NCI-H2107 (cell line): Measurements from ENCODE around the gene NSF.
"Not testable (repeated sequence)": the region's sequence is repeated elsewhere in the genome, so short reads cannot be mapped to it uniquely, and the experiment has no call there.

Experiments
- DNase-seq: peaks from one replicate; lab custom pipeline; 2025; lab: John Stamatoyannopoulos, UW

Gene NSF

GRCh38 chr17:46756081-46756735 lies 165.7 kb downstream of the NSF start:
- DNase-seq, result no peak

- no peak for DNase-seq
These were observed 166.4 kb downstream of the NSF start for GRCh38 chr17:46756861-46757260.

DNA sequence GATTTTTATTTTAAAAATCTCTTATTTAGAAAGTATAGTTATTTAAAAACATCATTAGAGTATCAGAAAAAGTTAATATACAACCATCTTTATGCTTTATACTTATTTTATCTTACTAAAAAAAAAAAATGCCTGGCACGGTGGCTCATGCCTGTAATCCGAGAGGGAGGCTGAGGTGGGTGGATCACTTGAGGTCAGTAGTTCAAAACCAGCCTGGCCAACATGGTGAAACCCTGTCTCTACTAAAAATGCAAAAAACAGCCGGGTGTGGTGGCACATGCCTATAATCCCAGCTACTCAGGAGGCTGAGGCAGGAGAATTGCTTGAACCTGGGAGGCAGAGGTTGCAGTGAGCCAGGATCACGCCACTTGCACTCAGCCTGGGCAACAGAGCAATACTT lies 167.1 kb downstream of the NSF start:
- not testable (repeated sequence) for DNase-seq

GRCh38 chr17:46758614-46759013 lies 168.1 kb downstream of the NSF start:
- DNase-seq, result no peak

DNA sequence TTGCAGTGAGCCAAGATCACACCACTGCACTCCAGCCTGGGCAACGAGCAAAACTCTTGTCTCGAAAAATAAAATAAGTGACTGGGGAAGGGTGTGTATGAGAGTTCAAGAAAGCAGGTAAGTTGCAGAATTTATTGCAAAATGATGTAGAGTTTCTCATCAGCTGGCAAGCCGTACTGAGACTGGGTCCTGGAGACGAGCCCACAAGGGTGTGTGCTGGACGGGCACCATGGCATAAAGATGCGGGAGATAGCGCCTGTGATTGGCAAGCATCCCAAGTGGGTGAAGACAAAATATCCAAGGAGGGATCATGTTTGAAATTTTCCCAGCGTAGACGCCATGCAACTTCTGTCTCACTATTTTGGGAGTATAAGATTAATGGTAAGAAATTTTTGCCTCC lies 168.7 kb downstream of the NSF start:
- no peak for DNase-seq

GRCh38 chr17:46763416-46763815 lies 172.9 kb downstream of the NSF start:
- DNase-seq, result no peak

DNA sequence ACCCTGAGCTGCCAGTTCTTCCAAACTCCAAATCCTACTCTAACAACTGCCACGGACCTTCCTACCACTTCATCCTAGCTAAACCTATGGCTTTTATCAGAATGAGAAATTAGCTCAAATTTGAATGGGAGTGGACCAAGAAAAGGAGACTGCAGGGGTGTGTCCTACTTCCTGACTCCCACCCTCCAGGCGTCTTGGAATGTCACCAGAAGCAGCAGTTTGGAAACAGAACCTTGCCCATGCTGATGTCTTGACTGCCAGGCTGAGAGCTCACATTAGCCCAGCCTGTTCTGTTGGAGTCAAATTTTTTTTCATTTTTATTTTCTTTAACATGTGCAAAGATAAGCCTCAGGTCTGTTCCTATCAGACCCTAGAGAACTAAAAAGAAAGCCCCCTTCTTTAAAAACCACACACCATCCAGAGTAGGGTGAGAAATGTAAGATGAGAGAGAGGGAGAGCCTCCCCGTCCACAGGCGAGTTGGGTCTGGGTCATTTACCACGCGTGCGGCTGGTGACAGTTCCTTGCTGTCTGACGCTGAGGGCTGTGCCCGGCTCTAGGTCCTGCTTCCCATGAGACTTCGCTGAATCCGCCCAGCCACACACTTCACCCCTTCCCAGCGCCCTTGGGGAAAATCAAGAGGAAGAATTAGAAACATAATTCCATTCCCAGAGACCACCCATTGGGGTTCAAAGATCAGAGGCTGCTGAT lies 173.7 kb downstream of the NSF start:
- DNase-seq, result no peak

DNA sequence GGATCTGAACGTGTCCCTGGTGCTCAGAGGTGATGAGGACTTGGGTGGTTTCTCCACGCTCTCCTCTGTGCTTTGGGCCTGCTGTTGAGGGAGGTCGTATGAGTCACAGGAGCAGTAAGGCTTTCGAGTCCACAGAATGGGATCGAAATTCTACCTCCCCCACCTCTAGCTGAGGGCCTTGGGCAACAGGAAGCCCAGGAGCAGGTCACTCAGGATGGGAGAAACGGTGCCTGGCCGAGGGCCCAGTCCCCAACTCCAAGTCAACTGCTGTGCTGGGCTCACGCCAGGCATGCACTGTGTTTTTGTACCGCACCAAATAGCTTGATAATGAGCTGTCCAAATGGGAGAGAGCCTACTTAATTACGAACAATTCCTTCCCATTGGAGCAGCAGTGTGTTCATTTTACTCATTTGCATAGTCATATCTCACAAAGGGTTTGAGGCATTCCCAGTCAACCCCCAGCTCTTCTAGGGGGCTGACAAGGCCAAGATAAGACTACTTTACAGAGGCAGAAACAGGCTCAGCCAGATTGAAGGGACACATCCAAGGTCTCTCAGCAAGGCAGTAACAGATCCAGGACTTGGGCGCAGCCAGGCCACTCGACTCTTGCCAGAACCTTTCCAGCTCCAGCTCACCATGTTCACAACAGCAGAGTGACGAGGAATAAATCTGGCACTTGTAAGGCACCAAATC lies 174.4 kb downstream of the NSF start:
- DNase-seq, result no peak

DNA sequence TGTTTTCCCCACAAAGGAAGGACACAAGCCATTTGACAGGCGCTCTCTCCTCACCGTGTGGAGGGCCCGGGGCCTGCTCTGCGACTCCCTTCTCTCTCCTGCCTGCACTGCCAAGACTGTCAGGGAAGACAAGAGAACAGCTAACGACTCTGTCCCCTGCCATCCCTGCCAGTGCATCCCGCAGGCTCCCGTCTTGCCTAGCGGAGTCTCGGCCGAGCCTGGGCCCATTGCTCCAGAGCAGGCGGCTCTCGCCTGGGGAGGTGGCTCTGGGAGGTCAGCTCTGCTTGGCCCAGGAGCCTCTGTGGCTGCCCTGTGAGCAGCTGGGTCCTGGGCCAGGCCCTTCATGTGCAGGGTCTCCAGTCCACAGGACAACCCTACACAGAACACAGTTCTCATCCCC lies 175.0 kb downstream of the NSF start:
- DNase-seq, result no peak

- DNase-seq, result no peak
These were observed 176.3 kb downstream of the NSF start for GRCh38 chr17:46766493-46767491.

- no peak for DNase-seq
These were observed 178.0 kb downstream of the NSF start for GRCh38 chr17:46768540-46768870.

DNA sequence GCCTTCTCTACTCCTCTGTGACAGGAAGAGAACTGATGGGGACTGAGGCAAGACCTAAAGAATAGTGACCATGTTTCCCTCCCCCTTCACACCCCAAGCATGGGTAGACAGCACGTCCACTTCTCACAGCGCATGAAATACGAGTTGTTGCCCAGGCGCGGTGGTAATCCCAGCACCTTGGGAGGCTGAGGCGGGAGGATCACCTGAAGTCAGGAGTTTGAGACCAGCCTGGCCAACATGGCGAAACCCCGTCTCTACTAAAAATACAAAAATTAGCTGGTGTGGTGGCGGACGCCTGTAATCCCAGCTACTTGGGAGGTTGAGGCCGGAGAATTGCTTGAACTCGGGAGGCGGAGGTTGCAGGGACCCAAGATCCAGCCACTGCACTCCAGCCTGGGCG lies 178.4 kb downstream of the NSF start:
- DNase-seq, result not testable (repeated sequence)

GRCh38 chr17:46769531-46770438 lies 179.3 kb downstream of the NSF start:
- DNase-seq, result no peak

DNA sequence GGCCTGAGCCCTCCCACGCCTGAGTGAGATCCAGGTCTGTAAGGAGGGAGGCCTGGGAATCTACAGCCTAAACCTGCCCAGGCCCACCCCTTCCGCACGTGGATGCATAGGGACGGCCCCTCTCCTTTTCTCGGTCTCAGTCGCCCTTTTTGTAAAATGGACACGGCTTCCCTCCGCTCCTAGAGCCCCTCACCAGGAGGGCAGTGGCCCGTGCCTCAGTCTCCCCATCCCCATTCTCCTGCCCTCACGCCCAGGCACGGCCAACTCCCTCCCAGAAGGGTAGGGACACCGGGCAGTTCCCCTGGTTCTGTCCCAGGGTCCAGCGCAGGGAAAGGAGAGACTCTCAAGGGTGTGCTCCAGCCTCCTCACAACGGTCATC lies 180.0 kb downstream of the NSF start:
- no peak for DNase-seq

DNA sequence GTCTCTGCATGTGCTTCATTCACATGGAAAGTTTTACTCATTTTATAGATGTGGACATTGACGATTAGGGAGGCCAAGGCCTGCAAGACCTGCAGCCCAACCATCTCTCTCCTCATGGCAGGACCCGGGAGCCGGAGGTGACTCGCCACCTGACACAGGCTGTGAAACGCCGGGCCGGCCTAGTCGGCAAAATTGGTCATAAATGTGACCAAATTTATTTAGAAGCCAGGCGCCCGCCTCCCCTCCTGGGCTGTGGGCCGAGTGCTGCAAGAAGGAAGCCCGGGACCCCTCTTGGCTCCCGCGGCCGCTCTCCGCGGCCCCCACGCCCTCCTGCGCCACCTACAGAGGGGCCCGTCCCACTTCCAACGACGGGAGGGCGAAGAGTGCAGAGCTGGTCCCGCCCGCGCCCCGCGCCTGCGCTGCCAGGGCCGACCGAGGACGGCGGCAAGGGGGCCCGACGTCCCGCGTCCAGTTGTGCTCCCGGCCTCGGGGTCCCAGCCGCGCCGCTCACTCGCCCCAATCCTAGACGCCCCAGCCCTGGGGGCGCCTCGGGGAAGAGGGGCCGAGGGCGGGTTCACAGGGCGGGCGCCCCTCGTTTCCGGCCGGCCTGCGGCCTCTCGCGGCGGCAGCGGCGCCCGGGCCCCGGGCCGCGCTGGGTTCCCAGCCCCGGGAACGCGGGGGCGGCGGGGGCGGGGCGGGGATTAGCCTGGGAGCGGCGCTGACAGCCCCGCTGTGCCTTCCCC lies 180.5 kb downstream of the NSF start:
- no peak for DNase-seq

DNA sequence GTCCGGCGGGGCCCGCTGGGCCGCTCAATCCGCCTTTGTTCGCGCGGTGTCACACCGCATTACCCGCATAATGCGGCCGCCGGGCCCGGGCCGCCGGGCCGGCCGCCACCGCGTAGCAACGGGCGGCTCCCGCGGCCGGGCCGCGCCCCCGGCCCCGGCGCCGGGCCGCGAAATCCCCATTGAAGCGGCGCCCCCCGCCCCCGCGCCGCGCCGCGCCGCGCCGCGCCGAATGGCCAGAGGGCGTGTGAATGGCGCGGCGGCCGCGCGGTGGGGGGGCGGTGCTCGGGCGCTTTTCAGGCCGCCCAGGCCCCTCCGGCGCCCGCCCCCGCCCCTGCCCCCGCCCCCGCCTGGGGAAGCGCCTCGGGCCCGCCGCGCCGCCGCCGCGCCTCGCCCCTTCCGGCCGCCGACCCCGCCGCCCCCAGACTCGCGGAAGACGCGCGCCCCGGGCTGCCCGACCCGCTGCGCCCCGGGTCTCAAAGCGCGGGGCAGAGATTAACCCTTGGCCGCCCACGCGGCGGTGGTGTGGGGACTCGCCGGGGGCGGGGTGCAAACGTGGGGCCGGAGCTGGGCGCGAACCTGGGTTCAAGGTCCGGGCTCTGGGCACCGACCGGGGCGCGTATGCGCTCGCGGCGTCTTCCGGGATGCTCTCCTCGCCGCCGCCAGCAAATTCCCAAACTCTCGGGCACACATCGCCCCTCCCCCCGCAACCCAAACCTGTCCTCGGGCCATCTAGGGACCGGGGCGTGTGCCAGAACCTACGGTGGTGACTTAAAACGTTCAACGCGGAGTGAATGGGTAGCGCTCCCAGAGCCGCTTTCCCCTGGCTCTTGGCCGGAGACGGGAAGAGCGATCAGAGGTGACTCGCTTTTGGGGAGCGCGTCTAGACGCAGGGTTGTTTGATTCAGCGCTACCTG lies 181.3 kb downstream of the NSF start:
- DNase-seq, result no peak

DNA sequence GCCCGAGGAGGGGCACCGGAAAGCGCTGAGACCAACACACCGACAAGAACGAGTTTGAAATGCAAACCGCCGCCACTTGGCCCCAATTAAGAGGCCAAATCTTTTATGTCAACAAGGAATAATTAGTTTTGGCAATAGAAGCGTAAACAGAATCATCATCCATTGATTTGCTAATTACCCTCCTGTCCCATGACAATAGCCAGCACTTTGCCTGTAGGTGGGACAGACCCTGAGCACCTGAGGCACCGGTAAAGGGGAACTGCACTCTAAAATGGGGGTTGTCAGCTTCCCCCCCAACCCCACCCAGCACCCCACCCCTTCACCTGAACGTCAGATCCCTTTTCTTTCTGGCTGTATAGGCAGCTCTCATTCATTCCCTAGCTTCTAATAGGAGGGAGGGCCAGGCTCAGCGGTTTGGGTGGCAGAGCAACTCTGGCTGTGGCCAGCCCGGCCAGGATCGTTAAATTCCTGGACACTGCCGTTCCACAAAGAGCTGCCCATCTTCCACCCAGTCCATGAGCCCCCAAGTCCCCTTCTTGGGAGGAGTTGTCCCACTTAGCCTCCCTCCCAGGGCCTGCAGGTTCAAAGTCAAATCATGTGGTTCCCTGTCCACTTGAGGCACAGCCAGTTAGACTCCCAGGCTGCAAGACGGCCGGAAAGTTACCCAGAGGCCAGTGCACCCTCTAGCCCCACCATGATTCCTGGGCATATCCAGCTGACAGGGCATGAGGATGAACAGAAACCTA lies 182.2 kb downstream of the NSF start:
- DNase-seq, result no peak

GRCh38 chr17:46773221-46773605 lies 182.7 kb downstream of the NSF start:
- no peak for DNase-seq

- DNase-seq, result no peak
These were observed 183.2 kb downstream of the NSF start for GRCh38 chr17:46773676-46774075.
